Measurements from ENCODE around the gene RPL37.
A peak's percentile ranks its signal among the peaks of the same experiment; 100 is the strongest.

Gene RPL37

GRCh38 chr5:40838086-40838485 is 3.1 kb upstream of the RPL37 start:
- H3K4me3 ChIP-seq (ENCODE audit: low read length in 2 of 2) = no peak overlapping the region
- H3K9ac ChIP-seq (ENCODE audit: low read depth in 1 of 2, low read length in 2 of 2) = no peak overlapping the region
- no peak overlapping the region for H3K27ac ChIP-seq (ENCODE audit: low read depth in 2 of 2, low read length in 2 of 2)

GRCh38 chr5:40834391-40834848 is 602 bp downstream of the RPL37 start:
- H3K4me3 ChIP-seq (ENCODE audit: low read length in 2 of 2) = peak overlapping the region; percentile 83 to 97
- peaks cover 12 to 17% of the 10 kb centered on the region in 2 donors for H3K4me1 ChIP-seq (ENCODE audit: control insufficient read depth in 2 of 2, insufficient read depth in 2 of 2, low read length in 2 of 2)
- H3K36me3 ChIP-seq (ENCODE audit: control insufficient read depth in 2 of 2, insufficient read depth in 2 of 2, low read length in 2 of 2) = peaks cover 32 to 39% of the 10 kb centered on the region in 2 donors
- no peaks in the 10 kb centered on the region for H3K27me3 ChIP-seq (ENCODE audit: control insufficient read depth in 2 of 2, insufficient read depth in 2 of 2, low read length in 2 of 2)
- H3K9ac ChIP-seq (ENCODE audit: low read depth in 1 of 2, low read length in 2 of 2) = peak overlapping the region; percentile 83 to 96
- peak overlapping the region; percentile 73 to 94 for H3K27ac ChIP-seq (ENCODE audit: low read depth in 2 of 2, low read length in 2 of 2)
- H3K9me3 ChIP-seq (ENCODE audit: control insufficient read depth in 2 of 2, low read length in 2 of 2) = no peaks in the 10 kb centered on the region

More at GRCh38 chr5:40838086-40838485, 3.1 kb upstream of the RPL37 start:
- peaks cover 3 to 9% of the 10 kb centered on the region in 2 donors for H3K36me3 ChIP-seq (ENCODE audit: control insufficient read depth in 2 of 2, insufficient read depth in 2 of 2, low read length in 2 of 2)
- peaks cover 12 to 17% of the 10 kb centered on the region in 2 donors for H3K4me1 ChIP-seq (ENCODE audit: control insufficient read depth in 2 of 2, insufficient read depth in 2 of 2, low read length in 2 of 2)
- H3K27me3 ChIP-seq (ENCODE audit: control insufficient read depth in 2 of 2, insufficient read depth in 2 of 2, low read length in 2 of 2) = no peaks in the 10 kb centered on the region
- no peaks in the 10 kb centered on the region for H3K9me3 ChIP-seq (ENCODE audit: control insufficient read depth in 2 of 2, low read length in 2 of 2)

GRCh38 chr5:40833712-40834229 is 1.3 kb downstream of the RPL37 start:
- Histone ChIP-seq H3K36me3 (ENCODE audit: control insufficient read depth in 2 of 2, insufficient read depth in 2 of 2, low read length in 2 of 2) (peaks cover 39 to 46% of the 10 kb centered on the region in 2 donors), H3K4me3 (ENCODE audit: low read length in 2 of 2) (peak overlapping the region; percentile 83 to 97), H3K27ac (ENCODE audit: low read depth in 2 of 2, low read length in 2 of 2) (no peak overlapping the region)

GRCh38 chr5:40832345-40832744 is 2.7 kb downstream of the RPL37 start:
- H3K36me3 ChIP-seq (ENCODE audit: control insufficient read depth in 2 of 2, insufficient read depth in 2 of 2, low read length in 2 of 2) = peaks cover 52 to 58% of the 10 kb centered on the region in 2 donors
- H3K9ac ChIP-seq (ENCODE audit: low read depth in 1 of 2, low read length in 2 of 2) = no peak overlapping the region
- no peak overlapping the region for H3K27ac ChIP-seq (ENCODE audit: low read depth in 2 of 2, low read length in 2 of 2)
- H3K9me3 ChIP-seq (ENCODE audit: control insufficient read depth in 2 of 2, low read length in 2 of 2) = no peaks in the 10 kb centered on the region
- no peaks in the 10 kb centered on the region for H3K27me3 ChIP-seq (ENCODE audit: control insufficient read depth in 2 of 2, insufficient read depth in 2 of 2, low read length in 2 of 2)
- H3K4me3 ChIP-seq (ENCODE audit: low read length in 2 of 2) = no peak overlapping the region
- peaks cover 12 to 17% of the 10 kb centered on the region in 2 donors for H3K4me1 ChIP-seq (ENCODE audit: control insufficient read depth in 2 of 2, insufficient read depth in 2 of 2, low read length in 2 of 2)

More at GRCh38 chr5:40833712-40834229, 1.3 kb downstream of the RPL37 start:
- Histone ChIP-seq H3K9me3 (ENCODE audit: control insufficient read depth in 2 of 2, low read length in 2 of 2) (no peaks in the 10 kb centered on the region), H3K9ac (ENCODE audit: low read depth in 1 of 2, low read length in 2 of 2) (peak overlapping the region; percentile 83 to 96), H3K27me3 (ENCODE audit: control insufficient read depth in 2 of 2, insufficient read depth in 2 of 2, low read length in 2 of 2) (no peaks in the 10 kb centered on the region), H3K4me1 (ENCODE audit: control insufficient read depth in 2 of 2, insufficient read depth in 2 of 2, low read length in 2 of 2) (peaks cover 12 to 17% of the 10 kb centered on the region in 2 donors)

GRCh38 chr5:40831346-40832210 is 3.4 kb downstream of the RPL37 start:
- Histone ChIP-seq H3K36me3 (ENCODE audit: control insufficient read depth in 2 of 2, insufficient read depth in 2 of 2, low read length in 2 of 2) (peaks cover 59 to 62% of the 10 kb centered on the region in 2 donors), H3K27ac (ENCODE audit: low read depth in 2 of 2, low read length in 2 of 2) (no peak overlapping the region), H3K27me3 (ENCODE audit: control insufficient read depth in 2 of 2, insufficient read depth in 2 of 2, low read length in 2 of 2) (no peaks in the 10 kb centered on the region), H3K4me1 (ENCODE audit: control insufficient read depth in 2 of 2, insufficient read depth in 2 of 2, low read length in 2 of 2) (peaks cover 12 to 17% of the 10 kb centered on the region in 2 donors), H3K4me3 (ENCODE audit: low read length in 2 of 2) (no peak overlapping the region), H3K9me3 (ENCODE audit: control insufficient read depth in 2 of 2, low read length in 2 of 2) (no peaks in the 10 kb centered on the region), H3K9ac (ENCODE audit: low read depth in 1 of 2, low read length in 2 of 2) (no peak overlapping the region)

GRCh38 chr5:40829748-40830533 is 5.1 kb downstream of the RPL37 start:
- Histone ChIP-seq H3K9me3 (ENCODE audit: control insufficient read depth in 2 of 2, low read length in 2 of 2) (no peaks in the 10 kb centered on the region), H3K36me3 (ENCODE audit: control insufficient read depth in 2 of 2, insufficient read depth in 2 of 2, low read length in 2 of 2) (peaks cover 62 to 64% of the 10 kb centered on the region in 2 donors), H3K27me3 (ENCODE audit: control insufficient read depth in 2 of 2, insufficient read depth in 2 of 2, low read length in 2 of 2) (no peaks in the 10 kb centered on the region)

GRCh38 chr5:40828690-40829661 is 6.0 kb downstream of the RPL37 start:
- no peak overlapping the region for H3K27ac ChIP-seq (ENCODE audit: low read depth in 2 of 2, low read length in 2 of 2)
- no peak overlapping the region for H3K4me3 ChIP-seq (ENCODE audit: low read length in 2 of 2)
- H3K27me3 ChIP-seq (ENCODE audit: control insufficient read depth in 2 of 2, insufficient read depth in 2 of 2, low read length in 2 of 2) = no peaks in the 10 kb centered on the region
- no peaks in the 10 kb centered on the region for H3K9me3 ChIP-seq (ENCODE audit: control insufficient read depth in 2 of 2, low read length in 2 of 2)
- peaks cover 61 to 64% of the 10 kb centered on the region in 2 donors for H3K36me3 ChIP-seq (ENCODE audit: control insufficient read depth in 2 of 2, insufficient read depth in 2 of 2, low read length in 2 of 2)
- peaks cover 8% of the 10 kb centered on the region in 2 donors for H3K4me1 ChIP-seq (ENCODE audit: control insufficient read depth in 2 of 2, insufficient read depth in 2 of 2, low read length in 2 of 2)
- no peak overlapping the region for H3K9ac ChIP-seq (ENCODE audit: low read depth in 1 of 2, low read length in 2 of 2)

More at GRCh38 chr5:40829748-40830533, 5.1 kb downstream of the RPL37 start:
- Histone ChIP-seq H3K4me1 (ENCODE audit: control insufficient read depth in 2 of 2, insufficient read depth in 2 of 2, low read length in 2 of 2) (peaks cover 11 to 12% of the 10 kb centered on the region in 2 donors), H3K9ac (ENCODE audit: low read depth in 1 of 2, low read length in 2 of 2) (no peak overlapping the region), H3K4me3 (ENCODE audit: low read length in 2 of 2) (no peak overlapping the region), H3K27ac (ENCODE audit: low read depth in 2 of 2, low read length in 2 of 2) (no peak overlapping the region)

- H3K27ac ChIP-seq (ENCODE audit: low read depth in 2 of 2, low read length in 2 of 2) = no peak overlapping the region
- no peaks in the 10 kb centered on the region for H3K4me1 ChIP-seq (ENCODE audit: control insufficient read depth in 2 of 2, insufficient read depth in 2 of 2, low read length in 2 of 2)
- peaks cover 53 to 61% of the 10 kb centered on the region in 2 donors for H3K36me3 ChIP-seq (ENCODE audit: control insufficient read depth in 2 of 2, insufficient read depth in 2 of 2, low read length in 2 of 2)
- H3K9ac ChIP-seq (ENCODE audit: low read depth in 1 of 2, low read length in 2 of 2) = no peak overlapping the region
- H3K9me3 ChIP-seq (ENCODE audit: control insufficient read depth in 2 of 2, low read length in 2 of 2) = no peaks in the 10 kb centered on the region
- H3K27me3 ChIP-seq (ENCODE audit: control insufficient read depth in 2 of 2, insufficient read depth in 2 of 2, low read length in 2 of 2) = no peaks in the 10 kb centered on the region
- no peak overlapping the region for H3K4me3 ChIP-seq (ENCODE audit: low read length in 2 of 2)
Measured at GRCh38 chr5:40828021-40828631, 6.9 kb downstream of the RPL37 start.
